DOHH2 (cell line): Measurements from ENCODE around the gene FMOD.

ENCODE experiments used
- H3F3A ChIP-seq: fragments of 200-600 bp; sonication (generic), shearing (Covaris generic); 2 replicates; pipeline ENCODE4 v1.6.0; 2016; ENCODE audit warnings: antibody characterized with exemption, mild to moderate bottlenecking; ENCODE audit not compliant: control insufficient read depth, insufficient read depth
- H3K27ac ChIP-seq: fragments of 200-600 bp; sonication (generic); 2 replicates; pipeline ENCODE4 v1.5.1; 2014; ENCODE audit warnings: low read depth, mild to moderate bottlenecking, low read length, moderate library complexity
- H3K27me3 ChIP-seq: fragments of 200-600 bp; sonication (generic); 2 replicates; pipeline ENCODE4 v1.6.1; 2014; ENCODE audit warnings: mild to moderate bottlenecking, low read length, mixed read lengths; ENCODE audit not compliant: control insufficient read depth
- H3K36me3 ChIP-seq: fragments of 200-600 bp; sonication (generic); 2 replicates; pipeline ENCODE4 v1.6.1; 2014; ENCODE audit warnings: mild to moderate bottlenecking, low read length, moderate library complexity, mixed read lengths; ENCODE audit not compliant: control insufficient read depth
- H3K4me1 ChIP-seq: fragments of 200-600 bp; sonication (generic); 2 replicates; pipeline ENCODE4 v1.6.1; 2014; ENCODE audit warnings: mild to moderate bottlenecking, low read length, mixed read lengths; ENCODE audit not compliant: control insufficient read depth
- H3K4me2 ChIP-seq: fragments of 200-600 bp; sonication (generic); 2 replicates; pipeline ENCODE4 v1.6.0; 2014; ENCODE audit warnings: mild to moderate bottlenecking, low read length, moderate library complexity
- H3K4me3 ChIP-seq: fragments of 200-600 bp; sonication (generic); 2 replicates; pipeline ENCODE4 v1.5.1; 2014; ENCODE audit warnings: mild to moderate bottlenecking, low read length, mixed read lengths
- H3K79me2 ChIP-seq: fragments of 200-600 bp; sonication (generic); 2 replicates; pipeline ENCODE4 v1.6.1; 2014; ENCODE audit warnings: mild to moderate bottlenecking, low read length, mixed read lengths; ENCODE audit not compliant: control insufficient read depth
- H3K9me2 ChIP-seq: fragments of 200-600 bp; sonication (generic); replicated peaks from 2 replicates; pipeline ENCODE4 v1.6.1; 2014; ENCODE audit warnings: mild to moderate bottlenecking, low read length, mixed read lengths; ENCODE audit not compliant: control insufficient read depth
- H3K9me3 ChIP-seq: fragments of 200-600 bp; sonication (generic); 2 replicates; pipeline ENCODE4 v1.6.1; 2014; ENCODE audit warnings: antibody characterized with exemption, low read length, mixed read lengths; ENCODE audit not compliant: control insufficient read depth, insufficient read depth
- H4K20me1 ChIP-seq: fragments of 200-600 bp; sonication (generic); 2 replicates; pipeline ENCODE4 v1.6.0; 2014; ENCODE audit warnings: low read depth, mild to moderate bottlenecking, antibody characterized with exemption, low read length, moderate library complexity; ENCODE audit not compliant: control insufficient read depth, insufficient read depth
- CTCF ChIP-seq: fragments of 200-600 bp; sonication (generic); IDR thresholded peaks from one replicate; pipeline ENCODE4 v1.5.1; 2014; ENCODE audit warnings: antibody characterized with exemption, mild to moderate bottlenecking, low read depth, low read length; ENCODE audit not compliant: poor library complexity, severe bottlenecking
- EZH2phosphoT487 ChIP-seq: fragments of 200-600 bp; sonication (generic); IDR thresholded peaks from 2 replicates; pipeline ENCODE4 v1.6.1; 2017; ENCODE audit warnings: borderline replicate concordance, mild to moderate bottlenecking, antibody characterized with exemption, low read length, moderate library complexity, mixed read lengths

FMOD gene

GRCh38 chr1:203323587-203323986 is 27.3 kb downstream of the FMOD start:
- H3K4me3 ChIP-seq = peak overlapping the region; percentile 83
- no peak for TF ChIP-seq EZH2phosphoT487
- no peak for TF ChIP-seq CTCF

GRCh38 chr1:203322500-203323179 is 28.3 kb downstream of the FMOD start:
- no peaks in the 10 kb centered on the region for H3K27me3 ChIP-seq
- H3K9me2 ChIP-seq = no peaks in the 10 kb centered on the region
- no peaks in the 10 kb centered on the region for H3K9me3 ChIP-seq
- no peak for TF ChIP-seq EZH2phosphoT487
- no peak for TF ChIP-seq CTCF
- peaks cover 26% of the 10 kb centered on the region for H3K79me2 ChIP-seq
- peaks cover 55% of the 10 kb centered on the region for H3F3A ChIP-seq
- H3K36me3 ChIP-seq = peaks cover 6% of the 10 kb centered on the region; the same call in 1 of the 2 replicates
- H3K4me1 ChIP-seq = peaks cover 95% of the 10 kb centered on the region
- H3K4me2 ChIP-seq = peak overlapping the region; percentile 99
- H3K4me3 ChIP-seq = peak overlapping the region; percentile 83
- peak overlapping the region; percentile 100 for H3K27ac ChIP-seq
- no peaks in the 10 kb centered on the region for H4K20me1 ChIP-seq

More at GRCh38 chr1:203323587-203323986, 27.3 kb downstream of the FMOD start:
- Histone ChIP-seq H3K4me2 (peak overlapping the region; percentile 99), H3K79me2 (peaks cover 26% of the 10 kb centered on the region), H3K27ac (peak overlapping the region; percentile 100), H3K36me3 (peaks cover 6% of the 10 kb centered on the region; the same call in 1 of the 2 replicates), H3K27me3 (no peaks in the 10 kb centered on the region), H3K9me2 (no peaks in the 10 kb centered on the region), H4K20me1 (no peaks in the 10 kb centered on the region), H3K4me1 (peaks cover 96% of the 10 kb centered on the region), H3F3A (peaks cover 57% of the 10 kb centered on the region), H3K9me3 (no peaks in the 10 kb centered on the region)

DNA sequence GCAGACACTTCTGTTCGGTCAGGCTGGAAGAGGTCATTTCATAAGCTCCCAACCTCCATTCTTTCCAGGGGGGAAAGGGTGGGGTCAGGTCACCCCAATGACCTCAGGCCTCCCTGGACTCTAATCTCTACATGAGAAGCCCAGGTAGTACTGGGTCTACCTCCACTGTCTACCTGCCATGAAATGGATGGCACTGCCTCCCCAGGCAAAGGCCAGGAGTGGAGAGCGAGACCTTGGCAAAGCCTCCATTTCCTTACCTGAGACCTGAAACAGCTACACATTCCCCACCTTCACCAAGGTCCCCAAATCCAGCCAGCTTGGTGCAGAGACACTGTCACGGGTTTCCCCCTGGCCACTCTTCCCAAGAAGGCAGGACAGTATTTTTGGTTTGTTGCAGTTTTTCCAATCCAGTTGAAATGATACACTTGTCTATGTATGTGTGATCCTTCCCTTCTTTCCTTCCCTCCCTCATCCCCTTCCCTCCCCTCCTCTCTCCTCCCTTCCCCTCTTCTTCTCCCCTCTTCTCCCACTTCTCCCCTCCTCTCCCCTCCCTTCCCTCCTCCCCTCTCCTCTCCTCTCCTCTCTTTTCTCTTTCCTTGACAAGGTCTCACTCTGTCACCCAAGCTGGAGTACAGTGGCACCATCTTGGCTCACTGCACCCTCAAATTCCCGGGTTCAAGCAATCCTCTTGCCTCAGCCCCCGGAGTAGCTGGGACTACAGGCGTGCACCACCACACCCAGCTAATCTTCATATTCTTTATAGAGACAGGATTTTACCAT is 29.5 kb downstream of the FMOD start:
- TF ChIP-seq CTCF = no peak
- no peak for TF ChIP-seq EZH2phosphoT487
- Histone ChIP-seq H3K36me3 (peaks cover 6% of the 10 kb centered on the region; the same call in 1 of the 2 replicates), H3K27ac (peak overlapping the region; percentile 100), H3F3A (peaks cover 58% of the 10 kb centered on the region), H3K4me3 (peak overlapping the region; percentile 83), H3K9me3 (no peaks in the 10 kb centered on the region), H3K9me2 (no peaks in the 10 kb centered on the region), H3K4me1 (peaks cover 97% of the 10 kb centered on the region), H3K27me3 (no peaks in the 10 kb centered on the region), H3K79me2 (peaks cover 24% of the 10 kb centered on the region), H4K20me1 (no peaks in the 10 kb centered on the region), H3K4me2 (peak overlapping the region; percentile 99)
